GM18951 (cell line): ENCODE results near the gene LTBP1.
"Not testable (repeated sequence)": the region's sequence is repeated elsewhere in the genome, so short reads cannot be mapped to it uniquely, and the experiment has no call there.

ENCODE experiments used
- POLR2A ChIP-seq: IDR thresholded peaks from 4 replicates; pipeline ENCODE4 v1.6.1; 2011; ENCODE audit warnings: mild to moderate bottlenecking; ENCODE audit not compliant: insufficient read length, insufficient read depth; ENCODE audit errors: extremely low read depth
- in situ Hi-C: fragments of 300-500 bp; cut with MboI; formaldehyde crosslinking; loops from one replicate; pipeline ENCODE4 v1.12.0; 2022; ENCODE audit warnings: low sequenced_read_pairs, mixed read lengths, inconsistent platforms; ENCODE audit not compliant: unreplicated experiment

The LTBP1 gene

GRCh38 chr2:33430077-33430476 lies 483.3 kb downstream of the LTBP1 start:
- TF ChIP-seq POLR2A, result no peak
- in situ Hi-C loops, result no loop called here

GRCh38 chr2:33430856-33431255 lies 484.1 kb downstream of the LTBP1 start:
- in situ Hi-C loops, result no loop called here
- TF ChIP-seq POLR2A, result no peak

GRCh38 chr2:33432871-33433270 lies 486.1 kb downstream of the LTBP1 start:
- TF ChIP-seq POLR2A, result no peak
- in situ Hi-C loops, result no loop called here

GRCh38 chr2:33433279-33434235 lies 486.8 kb downstream of the LTBP1 start:
- no peak for TF ChIP-seq POLR2A
- in situ Hi-C loops, result no loop called here

- in situ Hi-C loops, result no loop called here
These were observed 488.8 kb downstream of the LTBP1 start for GRCh38 chr2:33435518-33435917.

GRCh38 chr2:33436083-33436482 lies 489.3 kb downstream of the LTBP1 start:
- in situ Hi-C loops, result no loop called here
- no peak for TF ChIP-seq POLR2A

More at GRCh38 chr2:33435518-33435917, 488.8 kb downstream of the LTBP1 start:
- no peak for TF ChIP-seq POLR2A

GRCh38 chr2:33437297-33437696 lies 490.5 kb downstream of the LTBP1 start:
- TF ChIP-seq POLR2A, result no peak
- in situ Hi-C loops, result no loop called here

- in situ Hi-C loops, result no loop called here
These were observed 491.1 kb downstream of the LTBP1 start for GRCh38 chr2:33437815-33438214.

GRCh38 chr2:33441235-33441810 lies 494.6 kb downstream of the LTBP1 start:
- in situ Hi-C loops, result no loop called here
- TF ChIP-seq POLR2A, result no peak

More at GRCh38 chr2:33437815-33438214, 491.1 kb downstream of the LTBP1 start:
- no peak for TF ChIP-seq POLR2A

GRCh38 chr2:33442052-33442451 lies 495.3 kb downstream of the LTBP1 start:
- in situ Hi-C loops, result not testable (repeated sequence)

- TF ChIP-seq POLR2A, result no peak
- in situ Hi-C loops, result no loop called here
These were observed 495.9 kb downstream of the LTBP1 start for GRCh38 chr2:33442528-33443079.

- in situ Hi-C loops, result no loop called here
- no peak for TF ChIP-seq POLR2A
These were observed 496.6 kb downstream of the LTBP1 start for GRCh38 chr2:33443274-33443829.

GRCh38 chr2:33444967-33445366 lies 498.2 kb downstream of the LTBP1 start:
- no peak for TF ChIP-seq POLR2A
- in situ Hi-C loops, result no loop called here
